ENCODE measurements around the gene SSH3.
"Not testable (repeated sequence)": the region's sequence is repeated elsewhere in the genome, so short reads cannot be mapped to it uniquely, and the experiment has no call there.

The SSH3 gene

GRCh38 chr11:67311051-67311555 lies 7.8 kb downstream of the SSH3 start:
- Histone ChIP-seq H3K36me3 (ENCODE audit: insufficient read depth, low read length) (no peaks in the 10 kb centered on the region), H3K27me3 (ENCODE audit: insufficient read depth, low read length) (no peaks in the 10 kb centered on the region), H3K4me1 (ENCODE audit: insufficient read depth, low read length) (no peaks in the 10 kb centered on the region), H3K9me3 (ENCODE audit: low read length) (no peaks in the 10 kb centered on the region), H2AFZ (ENCODE audit: low read depth, low read length) (no peak overlapping the region), H3K4me3 (ENCODE audit: low read length) (no peak overlapping the region)

GRCh38 chr11:67311556-67312082 lies 8.3 kb downstream of the SSH3 start:
- Histone ChIP-seq H3K4me3 (ENCODE audit: low read length) (no peak overlapping the region), H3K27me3 (ENCODE audit: insufficient read depth, low read length) (no peaks in the 10 kb centered on the region), H2AFZ (ENCODE audit: low read depth, low read length) (no peak overlapping the region), H3K4me1 (ENCODE audit: insufficient read depth, low read length) (no peaks in the 10 kb centered on the region), H3K9me3 (ENCODE audit: low read length) (no peaks in the 10 kb centered on the region), H3K36me3 (ENCODE audit: insufficient read depth, low read length) (no peaks in the 10 kb centered on the region)

- Histone ChIP-seq H3K9me3 (ENCODE audit: low read length) (no peaks in the 10 kb centered on the region), H3K27me3 (ENCODE audit: insufficient read depth, low read length) (no peaks in the 10 kb centered on the region), H3K36me3 (ENCODE audit: insufficient read depth, low read length) (no peaks in the 10 kb centered on the region), H2AFZ (ENCODE audit: low read depth, low read length) (no peak overlapping the region), H3K4me3 (ENCODE audit: low read length) (no peak overlapping the region), H3K4me1 (ENCODE audit: insufficient read depth, low read length) (no peaks in the 10 kb centered on the region)
Observed at GRCh38 chr11:67312187-67313021, 9.1 kb downstream of the SSH3 start.

GRCh38 chr11:67313125-67313890 lies 10.0 kb downstream of the SSH3 start:
- Histone ChIP-seq H3K4me1 (ENCODE audit: insufficient read depth, low read length) (peaks cover 3% of the 10 kb centered on the region), H3K27me3 (ENCODE audit: insufficient read depth, low read length) (no peaks in the 10 kb centered on the region), H3K4me3 (ENCODE audit: low read length) (no peak overlapping the region), H2AFZ (ENCODE audit: low read depth, low read length) (no peak overlapping the region), H3K9me3 (ENCODE audit: low read length) (no peaks in the 10 kb centered on the region), H3K36me3 (ENCODE audit: insufficient read depth, low read length) (no peaks in the 10 kb centered on the region)

GRCh38 chr11:67314218-67314617 lies 10.9 kb downstream of the SSH3 start:
- Histone ChIP-seq H2AFZ (ENCODE audit: low read depth, low read length) (no peak overlapping the region), H3K27me3 (ENCODE audit: insufficient read depth, low read length) (no peaks in the 10 kb centered on the region), H3K9me3 (ENCODE audit: low read length) (no peaks in the 10 kb centered on the region), H3K4me3 (ENCODE audit: low read length) (no peak overlapping the region), H3K36me3 (ENCODE audit: insufficient read depth, low read length) (no peaks in the 10 kb centered on the region), H3K4me1 (ENCODE audit: insufficient read depth, low read length) (peaks cover 8% of the 10 kb centered on the region)

DNA sequence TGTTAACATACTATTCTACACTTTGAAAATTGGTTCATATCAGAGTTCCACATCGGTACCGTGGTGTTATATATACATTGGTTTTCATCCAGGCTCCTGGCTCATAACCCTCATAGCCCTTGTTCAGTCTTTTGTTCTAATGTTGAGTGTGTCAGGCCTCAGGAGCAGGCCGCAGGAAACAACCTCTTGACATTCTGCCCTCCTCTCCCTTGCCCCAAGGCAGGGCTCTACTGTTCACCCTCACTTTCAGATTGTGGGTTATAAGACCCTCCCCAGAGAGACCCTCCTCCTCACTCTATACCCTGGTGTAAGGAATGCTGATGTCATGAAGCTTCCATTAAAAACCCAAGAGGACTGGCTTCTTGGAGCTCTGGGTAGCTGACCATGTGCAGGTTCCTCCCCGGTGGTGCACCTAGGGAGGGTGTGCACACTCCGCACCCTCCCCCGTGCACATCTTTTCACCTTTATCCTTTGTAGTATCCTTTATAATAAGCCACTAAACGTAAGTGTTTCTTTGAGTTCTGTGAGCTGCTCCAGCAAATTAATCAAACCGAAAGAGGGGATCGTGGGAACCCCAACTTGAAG lies 12.1 kb downstream of the SSH3 start:
- no peaks in the 10 kb centered on the region for H3K27me3 ChIP-seq (ENCODE audit: insufficient read depth, low read length)
- no peak overlapping the region for H3K4me3 ChIP-seq (ENCODE audit: low read length)
- H2AFZ ChIP-seq (ENCODE audit: low read depth, low read length): no peak overlapping the region
- peaks cover 8% of the 10 kb centered on the region for H3K4me1 ChIP-seq (ENCODE audit: insufficient read depth, low read length)
- H3K9me3 ChIP-seq (ENCODE audit: low read length): no peaks in the 10 kb centered on the region
- H3K36me3 ChIP-seq (ENCODE audit: insufficient read depth, low read length): no peaks in the 10 kb centered on the region

GRCh38 chr11:67316882-67317204 lies 13.5 kb downstream of the SSH3 start:
- Histone ChIP-seq H3K4me1 (ENCODE audit: insufficient read depth, low read length) (peaks cover 8% of the 10 kb centered on the region), H3K27me3 (ENCODE audit: insufficient read depth, low read length) (no peaks in the 10 kb centered on the region), H2AFZ (ENCODE audit: low read depth, low read length) (peak overlapping the region; percentile 98), H3K4me3 (ENCODE audit: low read length) (peak overlapping the region; percentile 82), H3K36me3 (ENCODE audit: insufficient read depth, low read length) (no peaks in the 10 kb centered on the region), H3K9me3 (ENCODE audit: low read length) (no peaks in the 10 kb centered on the region)

DNA sequence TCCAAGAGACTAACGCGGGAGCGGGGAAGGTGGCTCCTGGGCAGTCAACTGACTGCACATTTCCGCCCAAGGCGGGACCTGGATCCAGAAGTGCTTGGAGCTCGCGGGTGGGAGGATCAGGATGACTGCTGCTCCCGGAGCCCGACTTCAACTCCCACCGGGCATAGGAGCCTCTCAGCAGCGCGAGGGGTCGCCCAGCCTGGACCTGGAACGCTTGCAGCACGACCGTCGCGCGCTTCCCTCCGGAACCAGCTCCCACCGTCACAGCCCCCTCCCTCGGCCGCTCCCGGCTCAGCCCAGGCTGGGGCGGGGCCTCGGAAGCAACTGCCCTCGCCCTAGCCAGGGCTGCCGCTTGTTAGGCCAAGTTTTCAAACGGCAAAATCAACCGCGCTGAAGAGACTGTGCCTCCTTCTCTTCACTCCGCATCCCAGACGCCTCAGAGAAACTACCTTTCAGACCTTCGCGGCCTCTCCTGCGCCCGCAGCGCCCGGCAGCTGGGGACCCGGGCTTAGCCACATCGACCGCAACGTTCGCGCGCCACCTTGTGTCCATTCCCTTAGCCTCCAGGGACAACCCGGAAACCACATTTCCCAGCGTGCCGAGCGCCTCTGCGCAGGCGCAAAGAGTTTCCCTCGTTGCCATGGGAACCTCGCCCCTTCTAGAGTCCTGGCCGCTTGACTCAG lies 14.0 kb downstream of the SSH3 start:
- Histone ChIP-seq H2AFZ (ENCODE audit: low read depth, low read length) (peak overlapping the region; percentile 98), H3K9me3 (ENCODE audit: low read length) (no peaks in the 10 kb centered on the region), H3K27me3 (ENCODE audit: insufficient read depth, low read length) (no peaks in the 10 kb centered on the region), H3K36me3 (ENCODE audit: insufficient read depth, low read length) (no peaks in the 10 kb centered on the region), H3K4me3 (ENCODE audit: low read length) (peak overlapping the region; percentile 82), H3K4me1 (ENCODE audit: insufficient read depth, low read length) (peaks cover 8% of the 10 kb centered on the region)

DNA sequence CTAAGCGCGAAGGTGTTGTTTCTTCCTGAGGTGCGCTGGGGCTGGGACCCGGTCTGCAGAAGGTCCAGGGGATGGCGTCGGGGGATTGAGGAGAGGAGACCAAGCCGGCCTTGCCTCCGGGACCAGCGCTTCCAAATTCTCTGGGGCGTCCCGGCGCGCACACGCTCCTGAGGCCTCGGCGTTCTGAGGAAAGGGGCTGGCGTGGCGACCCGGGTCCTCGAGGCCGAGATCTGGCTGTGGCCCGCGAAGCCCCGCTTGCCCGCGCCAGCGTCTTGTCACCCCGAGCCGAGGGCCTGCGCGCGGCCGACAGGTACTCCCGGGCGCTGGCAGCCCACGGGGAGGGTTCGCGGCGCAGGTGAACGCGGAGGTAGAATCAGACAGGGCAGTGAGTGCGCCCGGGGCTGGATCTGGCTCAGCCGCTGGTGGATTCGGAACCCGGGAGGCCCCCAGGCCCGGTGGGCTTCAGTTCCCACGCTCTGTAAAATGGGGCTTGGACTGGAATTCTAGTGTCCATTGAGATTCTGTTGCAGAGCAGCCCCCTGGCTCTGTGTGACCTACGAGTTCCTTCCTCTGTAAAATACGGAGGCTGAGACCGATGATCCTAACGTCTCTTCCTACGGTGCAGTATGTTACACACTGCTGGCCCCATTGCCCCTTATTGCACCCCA lies 14.7 kb downstream of the SSH3 start:
- Histone ChIP-seq H3K9me3 (ENCODE audit: low read length) (no peaks in the 10 kb centered on the region), H3K4me1 (ENCODE audit: insufficient read depth, low read length) (peaks cover 8% of the 10 kb centered on the region), H3K4me3 (ENCODE audit: low read length) (peak overlapping the region; percentile 82), H2AFZ (ENCODE audit: low read depth, low read length) (peak overlapping the region; percentile 92), H3K27me3 (ENCODE audit: insufficient read depth, low read length) (no peaks in the 10 kb centered on the region), H3K36me3 (ENCODE audit: insufficient read depth, low read length) (no peaks in the 10 kb centered on the region)

DNA sequence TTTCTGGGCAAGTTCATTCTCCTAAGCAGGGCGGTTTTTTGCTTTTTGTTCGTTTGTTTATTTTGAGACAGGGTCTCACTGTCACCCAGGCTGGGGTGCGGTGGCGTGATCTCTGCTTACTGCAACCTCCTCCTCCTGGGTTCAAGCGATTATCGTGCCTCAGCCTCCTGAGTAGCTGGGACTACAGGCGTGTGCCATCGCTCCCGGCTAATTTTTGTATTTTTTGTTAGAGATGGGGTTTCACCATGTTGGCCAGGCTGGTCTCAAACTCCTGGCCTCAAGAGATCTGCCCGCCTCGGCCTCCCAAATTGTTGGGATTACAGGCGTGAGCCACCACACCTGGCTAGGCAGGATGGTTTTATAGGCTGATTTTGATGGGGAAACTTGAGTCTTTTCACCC lies 15.5 kb downstream of the SSH3 start:
- H3K4me3 ChIP-seq (ENCODE audit: low read length): peak overlapping the region; percentile 82
- H3K27me3 ChIP-seq (ENCODE audit: insufficient read depth, low read length); H3K36me3 ChIP-seq (ENCODE audit: insufficient read depth, low read length); H3K4me1 ChIP-seq (ENCODE audit: insufficient read depth, low read length); H3K9me3 ChIP-seq (ENCODE audit: low read length); H2AFZ ChIP-seq (ENCODE audit: low read depth, low read length): not testable (repeated sequence)

- H3K4me3 ChIP-seq (ENCODE audit: low read length): no peak overlapping the region
- H3K4me1 ChIP-seq (ENCODE audit: insufficient read depth, low read length): peaks cover 8% of the 10 kb centered on the region
- H3K36me3 ChIP-seq (ENCODE audit: insufficient read depth, low read length): no peaks in the 10 kb centered on the region
- no peaks in the 10 kb centered on the region for H3K9me3 ChIP-seq (ENCODE audit: low read length)
- no peaks in the 10 kb centered on the region for H3K27me3 ChIP-seq (ENCODE audit: insufficient read depth, low read length)
- H2AFZ ChIP-seq (ENCODE audit: low read depth, low read length): no peak overlapping the region
Observed at GRCh38 chr11:67320011-67320410, 16.7 kb downstream of the SSH3 start.

GRCh38 chr11:67320691-67321090 lies 17.4 kb downstream of the SSH3 start:
- H3K4me3 ChIP-seq (ENCODE audit: low read length): no peak overlapping the region
- H3K4me1 ChIP-seq (ENCODE audit: insufficient read depth, low read length): peaks cover 8% of the 10 kb centered on the region
- H3K36me3 ChIP-seq (ENCODE audit: insufficient read depth, low read length): no peaks in the 10 kb centered on the region
- H3K27me3 ChIP-seq (ENCODE audit: insufficient read depth, low read length): no peaks in the 10 kb centered on the region
- no peaks in the 10 kb centered on the region for H3K9me3 ChIP-seq (ENCODE audit: low read length)
- H2AFZ ChIP-seq (ENCODE audit: low read depth, low read length): no peak overlapping the region
